Dendritic cell treated with granulocyte-macrophage colony-stimulating factor and Interleukin-4, amounts not matched to agents 40 ng/mL and 50 ng/mL, for 4 days (primary cell): ENCODE results near the gene MXRA7.
"Not testable (repeated sequence)": the region's sequence is repeated elsewhere in the genome, so short reads cannot be mapped to it uniquely, and the experiment has no call there.

ENCODE experiments used
- H3K27ac Mint-ChIP-seq: one replicate; pipeline ENCODE4 v1.8.0; 2022; ENCODE audit warnings: mild to moderate bottlenecking, mixed read lengths
- H3K27me3 Mint-ChIP-seq: one replicate; pipeline ENCODE4 v1.8.0; 2022; ENCODE audit warnings: mild to moderate bottlenecking, mixed read lengths
- H3K36me3 Mint-ChIP-seq: one replicate; pipeline ENCODE4 v1.8.0; 2022; ENCODE audit warnings: low read depth, mixed read lengths
- H3K4me1 Mint-ChIP-seq: one replicate; pipeline ENCODE4 v1.8.0; 2022; ENCODE audit warnings: low read depth, mixed read lengths
- H3K4me3 Mint-ChIP-seq: one replicate; pipeline ENCODE4 v1.8.0; 2022; ENCODE audit warnings: mild to moderate bottlenecking, moderate library complexity, mixed read lengths
- H3K9me3 Mint-ChIP-seq: one replicate; pipeline ENCODE4 v1.8.0; 2022; ENCODE audit warnings: mixed read lengths
- intact Hi-C: fragments of 100-400 bp; cut with micrococcal nuclease; formaldehyde crosslinking; loops from one replicate; pipeline ENCODE4 v1.15.0; 2022

The MXRA7 gene

DNA sequence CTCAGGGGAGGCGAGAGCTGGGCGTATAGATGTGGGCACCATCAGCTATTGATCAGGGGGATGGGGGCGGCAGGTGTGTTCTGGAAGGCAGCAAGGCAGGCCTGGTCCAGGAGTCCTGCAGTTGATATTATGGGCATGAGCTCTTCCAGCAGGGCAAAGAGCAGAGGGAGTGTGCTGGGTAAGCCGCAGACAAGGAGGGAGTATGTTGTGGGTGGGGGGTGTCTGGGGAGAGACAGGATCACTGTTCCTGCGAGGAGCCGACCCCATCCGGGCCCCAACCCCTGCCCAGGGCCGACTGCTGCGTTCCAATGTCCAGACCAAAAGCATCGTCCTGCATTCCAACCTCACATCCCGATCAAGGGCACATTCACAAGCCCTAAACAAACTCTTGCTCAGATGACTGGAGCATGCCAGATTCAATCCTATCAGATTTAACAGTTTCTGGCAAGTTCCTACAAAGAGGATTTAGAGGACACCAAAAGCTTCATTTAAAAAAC is 9.2 kb downstream of the MXRA7 start:
- Mint-ChIP-seq H3K4me3 (no peak overlapping the region), H3K9me3 (no peaks in the 10 kb centered on the region), H3K27me3 (peaks cover 2% of the 10 kb centered on the region), H3K36me3 (no peaks in the 10 kb centered on the region), H3K27ac (no peak overlapping the region), H3K4me1 (no peaks in the 10 kb centered on the region)
- intact Hi-C loops: no loop called here

DNA sequence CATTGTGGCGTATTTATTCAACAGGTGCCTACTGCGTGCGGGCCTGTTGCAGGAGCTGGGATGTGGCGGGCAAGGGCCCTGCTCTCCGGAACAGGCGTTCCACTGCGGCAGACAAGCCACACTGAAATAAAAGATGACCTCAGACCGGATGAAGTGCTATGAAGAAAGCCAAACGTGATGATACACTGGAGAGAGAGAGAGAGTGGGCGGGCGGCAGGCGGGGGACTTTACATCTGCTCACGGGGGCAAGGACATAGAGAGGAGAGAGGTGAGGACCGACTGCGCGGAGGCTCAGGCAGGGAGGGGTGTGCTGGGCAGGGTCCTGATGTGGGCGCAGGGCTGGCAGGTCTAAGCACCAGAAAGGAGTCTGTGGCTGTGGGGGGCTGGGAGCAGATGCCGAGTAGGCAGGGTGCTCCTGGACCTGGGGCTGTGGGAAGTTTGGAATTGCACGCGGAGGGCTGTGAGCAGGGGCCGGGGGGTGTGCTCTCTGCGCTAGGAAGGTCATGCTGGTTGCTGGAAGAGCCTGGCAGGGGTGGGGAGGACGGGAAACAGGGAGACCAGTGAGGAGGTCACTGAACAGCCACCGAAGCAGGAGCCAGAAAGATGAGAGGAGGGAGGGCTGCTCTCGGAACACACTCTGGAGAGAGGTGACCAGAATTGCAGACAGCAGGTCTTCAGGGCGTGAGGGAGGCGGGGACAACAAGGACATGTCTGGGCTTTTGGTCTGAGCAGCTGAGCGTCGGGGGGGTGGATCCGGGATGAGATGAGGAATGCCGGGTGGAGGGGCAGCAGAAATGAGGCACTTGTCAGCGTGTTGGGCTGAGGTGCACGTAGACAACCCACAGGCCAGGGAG is 9.9 kb downstream of the MXRA7 start:
- Mint-ChIP-seq H3K4me3 (no peak overlapping the region), H3K9me3 (no peaks in the 10 kb centered on the region), H3K36me3 (no peaks in the 10 kb centered on the region), H3K4me1 (no peaks in the 10 kb centered on the region), H3K27ac (no peak overlapping the region), H3K27me3 (peaks cover 2% of the 10 kb centered on the region)
- intact Hi-C loops: no loop called here

DNA sequence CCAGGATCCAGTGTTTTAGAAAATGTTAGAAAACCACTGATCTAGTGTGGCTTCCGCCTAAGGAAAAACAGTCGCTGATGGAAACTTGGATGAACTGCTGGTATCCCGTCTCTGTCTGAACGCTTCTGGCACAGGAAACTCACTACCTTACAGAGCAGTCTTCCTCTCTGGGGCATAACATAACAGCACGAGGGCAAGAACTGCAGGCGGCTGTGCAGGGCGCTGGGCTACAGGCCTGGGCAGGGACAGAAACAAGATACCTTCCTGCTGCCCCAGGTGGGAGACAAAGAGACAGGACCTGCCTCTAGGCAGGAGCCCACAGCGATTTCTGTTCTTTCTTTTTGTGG is 10.5 kb downstream of the MXRA7 start:
- Mint-ChIP-seq H3K27ac (no peak overlapping the region), H3K4me3 (no peak overlapping the region)
- intact Hi-C loops: no loop called here

DNA sequence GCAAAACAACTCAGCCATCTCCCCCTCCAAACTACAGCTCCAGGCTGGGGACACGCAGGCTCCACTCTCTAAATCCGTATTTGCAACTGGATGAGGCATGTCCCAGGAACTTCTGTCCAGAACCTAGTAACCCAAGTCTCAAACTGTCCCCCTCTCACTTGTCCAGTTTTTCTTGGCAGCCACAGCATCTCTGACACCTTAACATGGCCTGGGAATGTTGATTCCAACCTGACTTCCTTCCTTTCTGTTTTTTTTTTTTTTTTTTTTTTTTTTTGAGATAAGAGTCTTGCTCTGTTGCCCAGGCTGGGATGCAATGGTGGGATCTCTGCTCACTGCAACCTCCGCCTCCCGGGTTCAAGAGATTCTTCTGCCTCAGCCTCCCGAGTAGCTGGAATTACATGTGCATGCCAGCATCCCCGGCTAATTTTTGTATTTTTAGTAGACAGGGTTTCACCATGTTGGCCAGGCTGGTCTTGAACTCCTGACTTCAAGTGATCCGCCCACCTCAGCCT is 12.2 kb downstream of the MXRA7 start:
- H3K9me3 Mint-ChIP-seq, H3K4me3 Mint-ChIP-seq, H3K36me3 Mint-ChIP-seq, intact Hi-C loops, H3K4me1 Mint-ChIP-seq, H3K27ac Mint-ChIP-seq, H3K27me3 Mint-ChIP-seq: not testable (repeated sequence)

More for the DNA sequence above, 10.5 kb downstream of the MXRA7 start:
- H3K4me1 Mint-ChIP-seq: no peaks in the 10 kb centered on the region
- no peaks in the 10 kb centered on the region for H3K9me3 Mint-ChIP-seq
- no peaks in the 10 kb centered on the region for H3K36me3 Mint-ChIP-seq
- H3K27me3 Mint-ChIP-seq: peaks cover 2% of the 10 kb centered on the region

DNA sequence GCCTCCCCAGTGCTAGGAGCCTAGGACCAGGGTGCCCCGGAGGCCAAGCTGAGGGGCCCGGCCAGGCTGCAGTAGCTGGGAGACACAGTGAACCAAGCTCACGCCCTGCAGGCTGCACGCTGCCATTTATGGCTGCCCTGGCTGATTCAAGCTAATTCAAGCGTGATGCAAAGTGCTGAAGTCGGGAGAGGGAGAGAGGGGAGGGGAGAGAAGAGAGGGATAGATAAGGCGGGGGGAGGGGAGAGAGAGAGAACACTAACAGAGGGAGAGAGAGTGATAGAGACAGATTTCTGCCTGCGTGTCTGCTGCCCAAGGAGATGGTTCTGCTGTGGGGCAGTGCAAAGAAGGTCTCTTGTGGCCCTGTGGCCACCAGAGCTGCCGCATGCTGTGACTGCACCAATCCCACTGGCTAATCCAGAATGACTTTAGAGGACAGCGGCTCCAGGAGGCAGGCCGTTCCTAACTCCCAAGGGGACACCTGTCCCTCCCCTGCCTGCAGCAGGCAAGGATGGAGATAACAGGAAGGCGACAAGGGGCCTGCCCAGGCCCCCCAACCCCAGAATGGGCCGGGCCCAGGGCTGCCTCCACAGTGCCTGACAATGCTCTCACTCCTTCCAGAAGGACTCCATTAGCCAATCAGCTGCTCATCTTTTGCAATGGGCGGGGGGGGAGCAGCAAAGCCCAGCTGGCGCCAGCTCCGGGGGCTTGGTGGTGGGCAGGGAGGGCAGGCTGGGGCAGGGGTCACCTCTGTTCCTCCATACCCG is 12.9 kb downstream of the MXRA7 start:
- Mint-ChIP-seq H3K27ac (no peak overlapping the region), H3K36me3 (no peaks in the 10 kb centered on the region), H3K27me3 (peaks cover 2% of the 10 kb centered on the region), H3K4me1 (no peaks in the 10 kb centered on the region), H3K9me3 (no peaks in the 10 kb centered on the region), H3K4me3 (no peak overlapping the region)
- intact Hi-C loops: no loop called here

DNA sequence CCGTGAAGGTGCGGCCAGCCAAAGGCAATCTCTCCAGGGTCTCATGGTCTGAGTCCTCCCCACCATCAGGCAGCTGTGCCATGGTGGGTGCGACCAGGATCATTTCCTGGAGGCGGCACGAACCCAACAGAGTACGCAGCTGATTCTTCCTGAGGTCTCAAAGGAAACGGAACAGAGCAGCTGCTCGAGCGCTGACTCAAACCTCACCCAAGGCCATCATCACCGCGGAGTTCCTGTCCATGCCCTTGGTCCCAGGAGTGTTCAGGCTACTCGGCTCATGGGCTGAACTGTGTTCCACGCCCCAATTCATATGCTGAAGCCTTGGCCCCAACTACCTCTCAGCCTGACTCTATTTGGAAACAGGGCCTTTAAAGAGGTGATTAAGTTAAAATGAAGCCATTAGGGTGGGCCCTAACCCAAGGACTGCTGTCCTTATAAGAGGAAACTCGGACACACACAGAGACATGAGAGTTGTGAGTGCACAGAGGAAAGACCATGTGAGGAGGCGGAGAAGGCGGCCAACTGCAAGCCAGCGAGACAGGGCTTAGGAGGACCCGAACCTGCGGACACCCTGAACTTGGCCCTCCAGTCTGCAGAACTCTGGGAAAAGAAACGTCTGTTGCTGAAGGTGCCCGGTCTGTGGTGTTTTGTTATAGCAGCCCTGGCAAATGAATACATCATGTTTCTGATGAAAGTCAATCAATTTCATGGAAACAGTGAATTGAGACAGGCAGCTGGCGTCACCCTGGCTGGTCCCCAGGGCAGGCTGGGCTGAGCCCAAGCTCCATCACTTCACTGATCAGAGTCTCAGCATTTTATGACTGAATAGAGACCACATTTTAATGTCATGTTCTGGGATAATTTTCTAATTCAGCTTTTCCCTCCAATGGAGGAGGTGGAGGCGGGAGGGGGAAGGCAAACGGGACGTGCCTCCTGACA is 13.7 kb downstream of the MXRA7 start:
- Mint-ChIP-seq H3K9me3 (no peaks in the 10 kb centered on the region), H3K4me1 (no peaks in the 10 kb centered on the region), H3K4me3 (no peak overlapping the region), H3K36me3 (no peaks in the 10 kb centered on the region), H3K27me3 (peaks cover 2% of the 10 kb centered on the region), H3K27ac (no peak overlapping the region)
- intact Hi-C loops: no loop called here

DNA sequence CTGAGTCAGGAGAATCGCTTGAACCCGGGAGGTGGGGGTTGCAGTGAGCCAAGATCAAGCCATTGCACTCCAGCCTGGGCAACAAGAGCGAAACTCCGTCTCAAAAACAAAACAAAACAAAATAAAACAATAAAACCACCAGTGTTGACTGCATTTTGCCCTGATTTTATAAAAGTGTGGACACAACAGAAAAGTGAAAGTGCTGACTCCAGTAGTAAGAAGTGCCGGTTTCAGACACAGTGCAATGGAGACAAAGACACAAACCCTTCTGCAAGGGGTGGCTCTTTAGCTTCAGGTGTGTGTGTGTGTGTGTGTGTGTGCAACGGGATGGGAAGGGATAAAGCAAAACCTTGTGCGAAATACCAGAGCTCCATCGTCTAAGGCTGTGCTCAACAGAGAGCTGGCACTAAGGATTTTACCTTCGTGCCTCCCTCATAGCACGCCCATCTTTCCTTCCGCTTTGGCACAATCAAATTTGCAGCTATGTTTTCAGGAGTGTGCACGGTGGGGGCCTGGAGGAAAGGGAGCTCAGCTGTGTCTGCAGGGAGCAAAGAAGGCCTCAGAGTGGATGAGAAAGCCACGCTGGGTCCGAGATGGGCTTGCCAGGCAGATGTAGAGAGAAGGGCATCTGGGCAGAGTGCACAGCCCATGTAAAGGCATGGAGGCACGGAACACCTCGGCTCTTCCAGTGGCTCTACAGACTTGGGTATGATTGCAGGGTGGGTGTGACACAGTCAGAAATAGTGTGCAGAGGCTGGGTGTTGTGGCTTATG is 15.5 kb downstream of the MXRA7 start:
- H3K9me3 Mint-ChIP-seq: no peaks in the 10 kb centered on the region
- no peak overlapping the region for H3K4me3 Mint-ChIP-seq
- peaks cover 2% of the 10 kb centered on the region for H3K27me3 Mint-ChIP-seq
- H3K36me3 Mint-ChIP-seq: no peaks in the 10 kb centered on the region
- intact Hi-C loops: no loop called here
- H3K27ac Mint-ChIP-seq: no peak overlapping the region
- no peaks in the 10 kb centered on the region for H3K4me1 Mint-ChIP-seq

DNA sequence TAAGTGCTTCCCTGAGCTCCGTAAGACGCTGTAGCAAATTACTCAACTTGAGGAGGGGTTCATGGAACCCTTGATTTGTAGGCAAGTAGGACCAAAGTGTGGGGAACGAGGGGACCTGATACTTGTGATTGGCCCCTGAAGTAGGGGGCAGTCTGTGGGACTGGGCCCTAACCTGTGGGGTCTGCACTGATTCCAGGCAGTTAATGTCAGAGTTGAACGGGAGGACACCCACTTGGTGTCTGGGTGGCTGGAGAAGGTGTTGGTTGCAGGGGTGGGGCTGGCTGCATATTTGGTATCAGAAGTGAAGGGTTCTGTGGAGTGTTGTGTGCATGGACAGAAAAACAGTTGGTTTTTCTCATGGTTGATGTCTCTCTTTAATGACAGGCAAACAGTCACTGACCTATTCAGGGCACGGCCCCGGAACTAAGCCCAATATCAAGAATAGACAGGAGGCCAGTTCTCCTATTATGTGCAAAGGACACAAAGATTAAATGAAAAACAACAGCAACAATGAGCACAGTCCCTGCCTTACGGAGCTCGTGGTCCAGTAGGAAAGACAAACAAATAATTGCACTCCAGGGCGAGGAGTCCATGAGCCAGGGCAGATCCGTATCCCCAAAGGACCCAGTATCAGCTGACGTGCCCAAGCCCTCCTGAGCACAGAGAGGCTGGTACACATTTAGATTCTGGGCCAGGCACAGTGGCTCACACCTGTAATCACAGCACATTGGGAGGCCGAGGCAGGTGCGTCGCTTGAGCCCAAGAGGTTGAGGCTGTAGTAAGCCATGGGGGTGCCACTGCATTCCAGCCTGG is 19.2 kb downstream of the MXRA7 start:
- H3K27me3 Mint-ChIP-seq: peaks cover 2% of the 10 kb centered on the region
- intact Hi-C loops: no loop called here
- no peak overlapping the region for H3K4me3 Mint-ChIP-seq
- H3K27ac Mint-ChIP-seq: no peak overlapping the region
- H3K36me3 Mint-ChIP-seq: peaks cover 10% of the 10 kb centered on the region
- no peaks in the 10 kb centered on the region for H3K9me3 Mint-ChIP-seq
- no peaks in the 10 kb centered on the region for H3K4me1 Mint-ChIP-seq

DNA sequence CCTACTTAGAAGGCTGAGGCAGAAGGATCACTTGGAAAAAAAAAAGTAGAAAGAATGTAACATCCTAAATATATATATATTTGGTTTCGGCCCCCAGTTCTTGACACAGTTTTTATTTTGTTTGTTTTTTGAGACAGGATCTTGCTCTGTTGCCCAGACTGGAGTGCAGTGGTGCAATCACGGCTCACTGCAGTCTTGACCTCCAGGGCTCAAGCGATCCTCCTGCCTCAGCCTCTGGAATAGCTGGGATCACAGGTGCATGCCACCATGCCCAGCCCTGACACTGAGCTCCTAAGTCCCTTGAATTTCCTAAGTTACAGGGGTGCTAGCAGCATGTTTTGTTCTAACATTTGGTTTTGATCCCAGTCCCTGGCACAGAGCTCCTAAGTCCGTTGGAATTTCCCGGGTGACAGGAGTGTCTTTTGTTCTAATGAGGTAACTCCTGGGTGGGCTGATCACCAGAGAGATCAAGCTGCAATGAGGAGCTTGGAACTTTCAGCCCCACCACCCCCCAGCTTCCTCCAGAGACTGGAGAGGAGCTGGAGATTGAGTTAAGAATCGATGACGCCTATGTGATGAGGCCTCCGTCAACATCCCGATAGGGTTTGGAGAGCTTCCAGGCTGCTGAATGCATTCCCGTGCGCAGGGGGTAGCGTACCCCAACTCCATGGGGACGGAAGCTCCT is 20.0 kb downstream of the MXRA7 start:
- Mint-ChIP-seq H3K4me1 (no peaks in the 10 kb centered on the region), H3K36me3 (peaks cover 10% of the 10 kb centered on the region), H3K27ac (no peak overlapping the region), H3K27me3 (peaks cover 2% of the 10 kb centered on the region), H3K4me3 (no peak overlapping the region), H3K9me3 (no peaks in the 10 kb centered on the region)
- intact Hi-C loops: no loop called here

DNA sequence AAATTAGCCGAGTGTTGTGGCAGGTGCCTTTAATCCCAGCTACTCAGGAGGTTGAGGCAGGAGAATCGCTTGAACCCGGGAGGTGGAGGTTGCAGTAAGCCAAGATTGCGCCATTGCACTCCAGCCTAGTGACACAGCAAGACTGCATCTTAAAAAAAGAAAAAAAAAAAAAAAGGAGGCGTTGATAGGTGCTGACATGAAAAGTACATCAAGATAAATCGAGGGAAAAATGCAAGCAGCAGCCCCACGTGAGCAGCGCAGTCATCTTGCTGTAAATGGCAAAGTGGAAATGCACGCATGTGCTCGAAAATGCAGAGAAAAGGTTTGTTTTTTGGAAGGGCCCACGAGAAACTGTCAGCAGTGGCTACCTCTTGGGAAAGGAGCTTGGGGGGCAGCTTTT is 20.9 kb downstream of the MXRA7 start:
- peaks cover 3% of the 10 kb centered on the region for H3K27me3 Mint-ChIP-seq
- no peak overlapping the region for H3K4me3 Mint-ChIP-seq
- H3K36me3 Mint-ChIP-seq: peaks cover 10% of the 10 kb centered on the region
- no peaks in the 10 kb centered on the region for H3K4me1 Mint-ChIP-seq
- no peak overlapping the region for H3K27ac Mint-ChIP-seq
- no peaks in the 10 kb centered on the region for H3K9me3 Mint-ChIP-seq
- intact Hi-C loops: no loop called here

DNA sequence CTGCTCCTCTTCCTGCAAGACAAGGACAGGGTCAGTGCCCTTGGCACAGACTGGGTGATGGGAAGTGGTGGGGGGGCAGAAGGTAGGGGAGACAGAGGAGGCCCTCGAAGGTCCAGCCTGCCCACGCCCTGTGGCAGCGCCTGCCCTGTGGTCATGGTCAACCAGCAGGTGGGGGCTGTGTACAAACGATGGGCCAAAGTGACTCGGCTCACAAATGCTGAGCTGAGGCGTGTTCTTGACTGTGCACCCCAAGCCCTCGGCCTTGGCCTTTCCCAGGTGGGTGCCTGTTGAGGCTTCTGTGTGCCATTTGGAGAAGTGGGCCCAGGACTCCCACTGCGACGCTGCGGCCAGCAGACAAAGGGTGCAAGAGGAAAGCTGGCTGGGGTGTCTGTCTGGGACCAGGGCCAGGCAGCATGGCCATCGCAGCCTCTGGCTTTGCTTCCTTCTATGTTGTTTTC is 22.6 kb downstream of the MXRA7 start:
- no peaks in the 10 kb centered on the region for H3K4me1 Mint-ChIP-seq
- no peak overlapping the region for H3K27ac Mint-ChIP-seq
- peaks cover 10% of the 10 kb centered on the region for H3K36me3 Mint-ChIP-seq
- intact Hi-C loops: no loop called here
- peaks cover 3% of the 10 kb centered on the region for H3K27me3 Mint-ChIP-seq
- no peaks in the 10 kb centered on the region for H3K9me3 Mint-ChIP-seq
- no peak overlapping the region for H3K4me3 Mint-ChIP-seq
